K562 (cell line): ENCODE measurements around the gene TFCP2L1. TPM values are rescaled to one million over a fixed set of nuclear protein-coding genes. Genes with fewer than 3 reads are reported as not detected.

ENCODE experiments used
- ATAC-seq: fragments of 200-7000 bp; cut with Tn5 transposase; 3 replicates; pipeline ENCODE4 v1.9.1; 2020; ENCODE audit warnings: moderate library complexity
- BruUV-seq: library from RNA; stranded (reverse); fragments of 400-500 nt; replicated peaks from 2 replicates; lab custom pipeline; 2021; lab: Mats Ljungman, UMichigan
- CTCF ChIA-PET: fragments of 300-600 bp; formaldehyde crosslinking; extraction: SDS; loops from one replicate; lab custom pipeline; 2021; ENCODE audit warnings: low intra/inter-chr PET ratio; lab: Yijun Ruan, JAX
- POLR2A ChIA-PET: fragments of 300-600, 350-650 bp; sonication (Branson Sonifier 250); formaldehyde crosslinking; extraction: SDS; loops from one replicate; lab custom pipeline; 2021; ENCODE audit warnings: antibody characterized with exemption, inconsistent platforms; lab: Yijun Ruan, JAX
- DNase-seq, 4 experiments: peaks; one replicate each; pipeline versions ENCODE4 v3.0.0 to v3.0.0-alpha.2; 2011 to 2018; ENCODE audit warnings: low spot score in 3 of 4, mixed read lengths in 3 of 4; ENCODE audit errors: extremely low read depth in 1 of 4
- FAIRE-seq: peaks from 2 replicates; lab custom pipeline; 2011; peaks lifted over from hg19 to GRCh38; lab: Jason Lieb, UNC
- H2AFZ ChIP-seq: 2 replicates; pipeline ENCODE4 v1.6.0; 2011; ENCODE audit warnings: low read depth, low read length, control low read depth, inconsistent platforms
- H3K27ac ChIP-seq: fragments of 200-600 bp; 3 replicates; pipeline ENCODE4 v1.8.0; 2011; ENCODE audit warnings: low read depth, mild to moderate bottlenecking, control low read depth, inconsistent platforms, low read length, moderate library complexity, mixed read lengths; ENCODE audit errors: extremely low read depth
- H3K27me3 ChIP-seq, 2 experiments: fragments of 300-600 bp in 1 of 2; 2 replicates in 1 of 2; 3 replicates in 1 of 2; pipeline versions ENCODE4 v1.6.0 to v1.8.0; 2011; ENCODE audit warnings: inconsistent platforms in 2 of 2, low read length in 2 of 2, mild to moderate bottlenecking in 1 of 2, mixed read lengths in 1 of 2, moderate library complexity in 1 of 2; ENCODE audit not compliant: control insufficient read depth in 2 of 2, insufficient read depth in 2 of 2
- H3K36me3 ChIP-seq: fragments of 300-600 bp; 3 replicates; pipeline ENCODE4 v1.8.0; 2011; ENCODE audit warnings: mild to moderate bottlenecking, low read length, inconsistent platforms; ENCODE audit not compliant: control insufficient read depth, insufficient read depth
- H3K4me1 ChIP-seq, 2 experiments: fragments of 200-600 bp in 1 of 2; replicated peaks in 1 of 2; 2 replicates in 1 of 2; 3 replicates in 1 of 2; pipeline versions ENCODE4 v1.5.1 to v1.8.0; 2011; ENCODE audit warnings: inconsistent platforms in 2 of 2, low read length in 2 of 2, mild to moderate bottlenecking in 1 of 2, mixed read lengths in 1 of 2, moderate library complexity in 1 of 2; ENCODE audit not compliant: control insufficient read depth in 2 of 2, insufficient read depth in 2 of 2
- H3K4me2 ChIP-seq: 2 replicates; pipeline ENCODE4 v1.6.1; 2011; ENCODE audit warnings: low read length, control low read depth, inconsistent platforms, mixed read lengths; ENCODE audit not compliant: insufficient read depth
- H3K4me3 ChIP-seq: fragments of 200-600 bp; sonication (generic), shearing (Covaris generic); 2 replicates; pipeline ENCODE4 v1.5.1; 2016; ENCODE audit warnings: control low read depth, inconsistent platforms
- H3K79me2 ChIP-seq: fragments of 200-600 bp; 3 replicates; pipeline ENCODE4 v1.8.0; 2011; ENCODE audit warnings: low read length, inconsistent platforms; ENCODE audit not compliant: control insufficient read depth, insufficient read depth
- H3K9ac ChIP-seq, 2 experiments: 2 replicates each; pipeline versions ENCODE4 v1.6.0 to v1.6.1; 2011; ENCODE audit warnings: low read depth in 2 of 2, low read length in 2 of 2, control low read depth in 1 of 2, inconsistent platforms in 1 of 2, mild to moderate bottlenecking in 1 of 2, mixed read lengths in 1 of 2; ENCODE audit not compliant: insufficient read depth in 1 of 2
- H3K9me1 ChIP-seq: one replicate; pipeline ENCODE4 v1.6.0; 2011; ENCODE audit warnings: inconsistent platforms, mild to moderate bottlenecking, low read length, moderate library complexity; ENCODE audit not compliant: control insufficient read depth, insufficient read depth
- H3K9me3 ChIP-seq: replicated peaks from 2 replicates; pipeline ENCODE4 v1.5.1; 2011; ENCODE audit warnings: low read depth, low read length, inconsistent platforms; ENCODE audit not compliant: control insufficient read depth, insufficient read depth
- H4K20me1 ChIP-seq: replicated peaks from 2 replicates; pipeline ENCODE4 v1.6.1; 2011; ENCODE audit warnings: low read length, inconsistent platforms, mixed read lengths; ENCODE audit not compliant: control insufficient read depth, insufficient read depth
- ADNP ChIP-seq: fragments of 200-800 bp; sonication (Bioruptor generic); IDR thresholded peaks from 2 replicates; pipeline ENCODE4 v1.6.1; 2016; ENCODE audit warnings: missing genetic modification characterization, missing compliant biosample characterization
- MAX ChIP-seq: sonication (generic); formaldehyde crosslinking; IDR thresholded peaks from 2 replicates; pipeline ENCODE4 v1.9.0; 2022; ENCODE audit warnings: mild to moderate bottlenecking, missing genetic modification reagents
- RHOXF2B ChIP-seq: fragments of 250-450 bp; sonication (Bioruptor Pico); conservative IDR thresholded peaks from 2 replicates; pipeline ENCODE4 v1.5.1; 2021
- SREBF1 ChIP-seq: fragments of 150-350 bp; IDR thresholded peaks from 2 replicates; pipeline ENCODE4 v1.6.1; 2014; ENCODE audit warnings: antibody characterized with exemption, low read depth, low read length, borderline replicate concordance
- SRSF7 ChIP-seq: fragments of 200-400 bp; formaldehyde crosslinking; optimal IDR thresholded peaks from 2 replicates; pipeline ENCODE3; 2017; ENCODE audit warnings: mild to moderate bottlenecking, low read depth, low read length
- ZHX1 ChIP-seq: fragments of 150-350 bp; conservative IDR thresholded peaks from 2 replicates; pipeline ENCODE4 v1.6.1; 2014; ENCODE audit warnings: low read length
- ZNF232 ChIP-seq: sonication (generic); formaldehyde crosslinking; IDR thresholded peaks from 2 replicates; pipeline ENCODE4 v1.8.0; 2022; ENCODE audit warnings: mild to moderate bottlenecking, missing genetic modification reagents
- WGBS: fragments of 100-300 bp; shearing (Covaris generic); methylation state at CpG from one replicate; pipeline ENCODE4 v1.1.6; 2016; ENCODE audit warnings: low coverage, mixed read lengths; ENCODE audit not compliant: insufficient coverage; ENCODE audit errors: missing lambda C conversion rate; 5-methylcytosine and 5-hydroxymethylcytosine counted together
- in situ Hi-C: fragments of 300-500 bp; cut with MboI; formaldehyde crosslinking; loops from 4 replicates; pipeline ENCODE4 v1.15.0; 2018; ENCODE audit warnings: inconsistent platforms, mixed read lengths
- intact Hi-C: fragments of 100-400 bp; cut with micrococcal nuclease; formaldehyde crosslinking; loops from 2 replicates; pipeline ENCODE4 v1.14.2; 2022
- polyA plus RNA-seq, 8 experiments: library from polyadenylated mRNA; depleted of rRNA in 4 of 8; stranded (reverse) in 5 of 8; unstranded in 3 of 8; fragments of >200 nt; fragmentation: Nextera tagmentation in 2 of 8; fragmentation: Illumina TruSeq in 1 of 8; extraction: Ambion mirVana in 2 of 8; extraction: Trizol in 1 of 8; gene quantifications; 2 replicates each; pipeline versions ENCODE4 v1.2.1 to v1.2.3, GENCODE V29; 2011 to 2014; ENCODE audit warnings: inconsistent platforms in 1 of 8, missing spikeins in 1 of 8
- total RNA-seq, 7 experiments: library from RNA; depleted of rRNA in 6 of 7; stranded (reverse); fragments of >200 nt in 6 of 7; fragmentation: Illumina TruSeq in 2 of 7; extraction: Trizol in 2 of 7; gene quantifications; 2 replicates each; pipeline versions ENCODE4 v1.2.1 to v1.2.3, GENCODE V29; 2011 to 2021; ENCODE audit warnings: low replicate concordance in 1 of 7
- TF ChIP-seq, protein P1 (sequence below): fragments of 250-450 bp; sonication (Bioruptor Pico); IDR thresholded peaks from 2 replicates; pipeline ENCODE4 v1.4.0; 2020; ENCODE audit warnings: mild to moderate bottlenecking

Gene TFCP2L1
- total and polyA plus RNA-seq, 9 of the 15 experiments (the other 6 are each of a cell fraction or from before 2014, with no cell fraction given), result 0.08 to 1.00 (median 0.42) TPM

- Histone ChIP-seq H3K79me2 (no peaks in the 10 kb centered on the region), H3K4me1 (no peaks in the 10 kb centered on the region), H3K4me3 (no peak overlapping the region), H2AFZ (no peak overlapping the region), H4K20me1 (peaks cover 7% of the 10 kb centered on the region; the same call in 1 of the 2 replicates), H3K36me3 (no peaks in the 10 kb centered on the region), H3K27me3 (peaks cover 36 to 88% of the 10 kb centered on the region in 2 experiments; a peak in 4 of 5 replicates), H3K9me1 (no peaks in the 10 kb centered on the region), H3K27ac (no peak overlapping the region), H3K4me2 (no peak overlapping the region), H3K9ac (no peak overlapping the region), H3K9me3 (no peaks in the 10 kb centered on the region)
- no peak for DNase-seq
- in situ Hi-C loops (no loop called here), intact Hi-C loops (no loop called here)
- WGBS, result 10% methylated on average over 18 of the region's 20 CpGs
- no peak for FAIRE-seq
- ChIA-PET POLR2A (interaction anchor here (0.7 kb wide), 1 partner anchor 11 kb away, joined by 5 read pairs; no protein-coding TSS in a partner anchor), CTCF (no interaction called here)
- ATAC-seq, result no peak
- BruUV-seq, result no TSS peak
- TF ChIP-seq ADNP (tag) (no peak), SREBF1 (no peak), ZHX1 (no peak), MAX (no peak), ZNF232 (CRISPR knock-in tag) (no peak), SRSF7 (no peak), RHOXF2B (CRISPR knock-in tag) (no peak)
- TF ChIP-seq, protein P1, sequence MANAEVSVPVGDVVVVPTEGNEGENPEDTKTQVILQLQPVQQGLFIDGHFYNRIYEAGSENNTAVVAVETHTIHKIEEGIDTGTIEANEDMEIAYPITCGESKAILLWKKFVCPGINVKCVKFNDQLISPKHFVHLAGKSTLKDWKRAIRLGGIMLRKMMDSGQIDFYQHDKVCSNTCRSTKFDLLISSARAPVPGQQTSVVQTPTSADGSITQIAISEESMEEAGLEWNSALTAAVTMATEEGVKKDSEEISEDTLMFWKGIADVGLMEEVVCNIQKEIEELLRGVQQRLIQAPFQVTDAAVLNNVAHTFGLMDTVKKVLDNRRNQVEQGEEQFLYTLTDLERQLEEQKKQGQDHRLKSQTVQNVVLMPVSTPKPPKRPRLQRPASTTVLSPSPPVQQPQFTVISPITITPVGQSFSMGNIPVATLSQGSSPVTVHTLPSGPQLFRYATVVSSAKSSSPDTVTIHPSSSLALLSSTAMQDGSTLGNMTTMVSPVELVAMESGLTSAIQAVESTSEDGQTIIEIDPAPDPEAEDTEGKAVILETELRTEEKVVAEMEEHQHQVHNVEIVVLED, result no peak
Observed at GRCh38 chr2:121237336-121237979, 47.5 kb downstream of the TFCP2L1 start.
